GM18873 (cell line): Measurements from ENCODE around the gene P2RX4.
"Not testable (repeated sequence)": the region's sequence is repeated elsewhere in the genome, so short reads cannot be mapped to it uniquely, and the experiment has no call there.

ENCODE experiments used
- ATAC-seq: cut with Tn5 transposase; IDR thresholded peaks from one replicate; pipeline ENCODE4 v1.9.1; 2021; ENCODE audit warnings: mild to moderate bottlenecking, moderate library complexity, moderate number of reproducible peaks; ENCODE audit not compliant: unreplicated experiment, low FRiP score

The P2RX4 gene

GRCh38 chr12:121264135-121264534, 54.2 kb downstream of the P2RX4 start:
- ATAC-seq, result no peak

GRCh38 chr12:121264951-121265515, 55.1 kb downstream of the P2RX4 start:
- ATAC-seq, result no peak

- no peak for ATAC-seq
These were observed 57.9 kb downstream of the P2RX4 start for GRCh38 chr12:121267822-121268221.

- ATAC-seq, result no peak
These were observed 63.5 kb downstream of the P2RX4 start for GRCh38 chr12:121273364-121273896.

- ATAC-seq, result no peak
These were observed 64.3 kb downstream of the P2RX4 start for GRCh38 chr12:121274036-121274763.

- no peak for ATAC-seq
These were observed 67.4 kb downstream of the P2RX4 start for GRCh38 chr12:121277374-121277759.

GRCh38 chr12:121278169-121279070, 68.5 kb downstream of the P2RX4 start:
- ATAC-seq, result no peak

GRCh38 chr12:121279071-121279375, 69.1 kb downstream of the P2RX4 start:
- no peak for ATAC-seq

- no peak for ATAC-seq
These were observed 69.6 kb downstream of the P2RX4 start for GRCh38 chr12:121279507-121279915.

- not testable (repeated sequence) for ATAC-seq
These were observed 70.6 kb downstream of the P2RX4 start for GRCh38 chr12:121280531-121280930.

- not testable (repeated sequence) for ATAC-seq
These were observed 71.2 kb downstream of the P2RX4 start for GRCh38 chr12:121281116-121281515.

- no peak for ATAC-seq
These were observed 72.3 kb downstream of the P2RX4 start for GRCh38 chr12:121282072-121282742.

GRCh38 chr12:121282910-121283309, 73.0 kb downstream of the P2RX4 start:
- ATAC-seq, result not testable (repeated sequence)

GRCh38 chr12:121283388-121283787, 73.5 kb downstream of the P2RX4 start:
- ATAC-seq, result no peak
